Measurements from ENCODE around the gene UAP1L1. TPM values are rescaled to one million over a fixed set of nuclear protein-coding genes. Genes with fewer than 3 reads are reported as not detected.
"Not testable (repeated sequence)": the region's sequence is repeated elsewhere in the genome, so short reads cannot be mapped to it uniquely, and the experiment has no call there.

UAP1L1 gene
- 15.4 and 17.0 TPM in 2 replicates for total RNA-seq

- no peak for DNase-seq (ENCODE audit: low read depth, low spot score)
Observed at GRCh38 chr9:137077010-137077747, at the start of gene UAP1L1. Gene UAP1L1, plus strand, starts transcription at chr9:137077517. Its CDS starts 16 bp downstream, at chr9:137077533.

- DNase-seq (ENCODE audit: low read depth, low spot score), result no peak
Observed at GRCh38 chr9:137028263-137029057, 48.9 kb upstream of the UAP1L1 start.

- DNase-seq (ENCODE audit: low read depth, low spot score), result no peak
Observed at GRCh38 chr9:137029058-137029936, 48.0 kb upstream of the UAP1L1 start.

- DNase-seq (ENCODE audit: low read depth, low spot score), result no peak
Observed at GRCh38 chr9:137030006-137030405, 47.3 kb upstream of the UAP1L1 start.

- no peak for DNase-seq (ENCODE audit: low read depth, low spot score)
Observed at GRCh38 chr9:137030538-137031527, 46.5 kb upstream of the UAP1L1 start.

GRCh38 chr9:137031904-137032640 is 45.2 kb upstream of the UAP1L1 start, which contains the start of gene FUT7:
Gene FUT7, minus strand, starts transcription at chr9:137032088. Its CDS starts 97 bp downstream, at chr9:137031991.
- DNase-seq (ENCODE audit: low read depth, low spot score), result no peak

- DNase-seq (ENCODE audit: low read depth, low spot score), result no peak
Observed at GRCh38 chr9:137032858-137033257, 44.5 kb upstream of the UAP1L1 start.

- not testable (repeated sequence) for DNase-seq (ENCODE audit: low read depth, low spot score)
Observed at GRCh38 chr9:137033481-137033880, 43.8 kb upstream of the UAP1L1 start.

GRCh38 chr9:137034039-137034708 is 43.1 kb upstream of the UAP1L1 start:
- DNase-seq (ENCODE audit: low read depth, low spot score), result no peak

- DNase-seq (ENCODE audit: low read depth, low spot score), result peak; percentile 50
Observed at GRCh38 chr9:137034709-137035506, 42.4 kb upstream of the UAP1L1 start.

- no peak for DNase-seq (ENCODE audit: low read depth, low spot score)
Observed at GRCh38 chr9:137035507-137035834, 41.8 kb upstream of the UAP1L1 start.

- DNase-seq (ENCODE audit: low read depth, low spot score), result no peak
Observed at GRCh38 chr9:137035937-137036336, 41.4 kb upstream of the UAP1L1 start.

GRCh38 chr9:137037035-137037434 is 40.3 kb upstream of the UAP1L1 start:
- DNase-seq (ENCODE audit: low read depth, low spot score), result no peak

- no peak for DNase-seq (ENCODE audit: low read depth, low spot score)
Observed at GRCh38 chr9:137037483-137037882, 39.8 kb upstream of the UAP1L1 start.

GRCh38 chr9:137038916-137039315 is 38.4 kb upstream of the UAP1L1 start:
- DNase-seq (ENCODE audit: low read depth, low spot score), result no peak

GRCh38 chr9:137039611-137040366 is 37.5 kb upstream of the UAP1L1 start:
- no peak for DNase-seq (ENCODE audit: low read depth, low spot score)

- DNase-seq (ENCODE audit: low read depth, low spot score), result no peak
Observed at GRCh38 chr9:137040568-137040967, 36.7 kb upstream of the UAP1L1 start.

- DNase-seq (ENCODE audit: low read depth, low spot score), result no peak
Observed at GRCh38 chr9:137041124-137041523, 36.2 kb upstream of the UAP1L1 start.

All from pulmonary artery endothelial cell (primary cell).